Transverse colon (tissue), 4 donors: ENCODE measurements around the gene PPM1N. TPM values are rescaled to one million over a fixed set of nuclear protein-coding genes. Genes with fewer than 3 reads are reported as not detected.

ENCODE experiments used
- DNase-seq: peaks from one replicate; pipeline ENCODE4 v3.0.0-alpha.2; 2019
- H3K27ac ChIP-seq, 4 donors: fragments of 200-600 bp; sonication (generic); 2 replicates each; pipeline ENCODE4 v1.5.1; 2016 to 2018; ENCODE audit warnings: inconsistent platforms in 4 of 4
- H3K27me3 ChIP-seq: fragments of 200-600 bp; sonication (generic); 2 replicates; pipeline ENCODE4 v1.5.1; 2017; ENCODE audit warnings: inconsistent platforms
- H3K36me3 ChIP-seq, 4 donors: fragments of 200-600 bp; sonication (generic); 2 replicates each; pipeline ENCODE4 v1.5.1; 2017 to 2019; ENCODE audit warnings: inconsistent platforms in 4 of 4
- H3K4me1 ChIP-seq, 4 donors: fragments of 200-600 bp; sonication (generic); 2 replicates each; pipeline ENCODE4 v1.5.1; 2017 to 2020; ENCODE audit warnings: inconsistent platforms in 4 of 4
- H3K4me3 ChIP-seq, 4 donors: fragments of 200-600 bp; sonication (generic); 1 replicate in 1 of 4; 2 replicates in 3 of 4; pipeline versions ENCODE4 v1.5.1 to v1.6.1; 2017 to 2019; ENCODE audit warnings: inconsistent platforms in 4 of 4
- H3K9me3 ChIP-seq, 2 donors: fragments of 200-600 bp; sonication (generic); 2 replicates each; pipeline ENCODE4 v1.5.1; 2017 to 2019; ENCODE audit warnings: inconsistent platforms in 2 of 2
- EP300 ChIP-seq: sonication (generic); formaldehyde crosslinking; IDR thresholded peaks from one replicate; pipeline ENCODE4 v1.6.1; 2017; ENCODE audit warnings: antibody characterized with exemption, low read depth
- POLR2A ChIP-seq: fragments of 450-650 bp; IDR thresholded peaks from one replicate; pipeline ENCODE4 v1.6.1; 2016; ENCODE audit warnings: antibody characterized with exemption, mild to moderate bottlenecking, moderate library complexity
- POLR2AphosphoS5 ChIP-seq, 3 donors: sonication (generic); formaldehyde crosslinking; IDR thresholded peaks; one replicate each; pipeline ENCODE4 v1.6.1; 2016; ENCODE audit warnings: antibody characterized with exemption in 3 of 3
- WGBS, 2 donors: methylation state at CpG; one replicate each; pipeline ENCODE4 v1.1.5; 2018; ENCODE audit warnings: low coverage in 1 of 2; 5-methylcytosine and 5-hydroxymethylcytosine counted together
- in situ Hi-C, 4 donors: fragments of 200-750 bp; cut with MboI; loops; one replicate each; pipeline versions ENCODE4 v1.15.0 to v1.15.1; 2017; ENCODE audit warnings: low sequenced_read_pairs in 3 of 4, low pct_ligation_motif_present in 1 of 4, low pct_unique_long_range_greater_than_20kb in 1 of 4
- intact Hi-C: fragments of 100-400 bp; cut with DNase I; formaldehyde crosslinking; loops from one replicate; pipeline ENCODE4 v1.15.1; 2023; ENCODE audit warnings: low total_unique reads
- total RNA-seq, 4 donors: library from RNA; depleted of rRNA; stranded (reverse); fragments of >200 nt; gene quantifications; one replicate each; pipeline ENCODE4 v1.1.0, GENCODE V29; 2016
- TF ChIP-seq, protein P1 (sequence below), 5 experiments: fragments of 200-600 bp in 3 of 5; fragments of 450-650 bp in 2 of 5; sonication (generic) in 3 of 5; IDR thresholded peaks; 1 replicate in 2 of 5; 2 replicates in 3 of 5; pipeline ENCODE4 v1.5.1; 2016 to 2017; ENCODE audit warnings: antibody characterized with exemption in 5 of 5, inconsistent platforms in 3 of 5, mild to moderate bottlenecking in 2 of 5, moderate library complexity in 1 of 5

PPM1N gene
- total RNA-seq, 4 donors from 2014 or later = 1.00 to 4.3 (median 1.4) TPM; not detected in 1

DNA sequence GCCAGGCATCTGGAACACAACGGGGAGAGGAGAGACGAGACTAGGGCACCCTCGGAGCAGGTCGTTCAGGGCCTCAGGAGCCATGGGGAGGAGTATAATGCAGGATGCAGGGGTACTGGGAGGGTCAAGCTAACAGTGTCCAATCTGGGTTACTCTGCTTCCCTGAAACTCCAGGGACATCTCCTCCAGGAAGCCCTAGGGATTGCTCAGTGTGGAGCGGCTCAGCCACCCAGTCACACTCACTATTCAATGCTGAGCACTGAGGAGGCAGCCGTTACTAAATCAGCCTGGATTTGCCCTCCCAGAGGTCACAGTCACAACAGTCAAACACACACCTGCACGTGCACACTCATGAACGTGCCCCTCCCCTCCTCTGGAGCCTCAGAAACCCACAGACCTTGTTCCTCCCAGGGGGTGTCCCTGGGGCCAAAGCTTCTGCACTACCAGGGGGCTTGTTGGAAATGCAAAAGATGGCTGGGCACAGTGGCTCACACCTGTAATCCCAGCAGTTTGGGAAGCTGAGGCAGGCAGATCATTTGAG is 37.4 kb upstream of the PPM1N start:
- intact Hi-C loops = no loop called here
- TF ChIP-seq POLR2AphosphoS5 (IDR thresholded peaks at IDR 0.05) (no peak), EP300 (no peak), POLR2A (no peak)
- TF ChIP-seq, protein P1, sequence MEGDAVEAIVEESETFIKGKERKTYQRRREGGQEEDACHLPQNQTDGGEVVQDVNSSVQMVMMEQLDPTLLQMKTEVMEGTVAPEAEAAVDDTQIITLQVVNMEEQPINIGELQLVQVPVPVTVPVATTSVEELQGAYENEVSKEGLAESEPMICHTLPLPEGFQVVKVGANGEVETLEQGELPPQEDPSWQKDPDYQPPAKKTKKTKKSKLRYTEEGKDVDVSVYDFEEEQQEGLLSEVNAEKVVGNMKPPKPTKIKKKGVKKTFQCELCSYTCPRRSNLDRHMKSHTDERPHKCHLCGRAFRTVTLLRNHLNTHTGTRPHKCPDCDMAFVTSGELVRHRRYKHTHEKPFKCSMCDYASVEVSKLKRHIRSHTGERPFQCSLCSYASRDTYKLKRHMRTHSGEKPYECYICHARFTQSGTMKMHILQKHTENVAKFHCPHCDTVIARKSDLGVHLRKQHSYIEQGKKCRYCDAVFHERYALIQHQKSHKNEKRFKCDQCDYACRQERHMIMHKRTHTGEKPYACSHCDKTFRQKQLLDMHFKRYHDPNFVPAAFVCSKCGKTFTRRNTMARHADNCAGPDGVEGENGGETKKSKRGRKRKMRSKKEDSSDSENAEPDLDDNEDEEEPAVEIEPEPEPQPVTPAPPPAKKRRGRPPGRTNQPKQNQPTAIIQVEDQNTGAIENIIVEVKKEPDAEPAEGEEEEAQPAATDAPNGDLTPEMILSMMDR (IDR thresholded peaks at IDR 0.05) = no peak
- in situ Hi-C loops = no loop called here

DNA sequence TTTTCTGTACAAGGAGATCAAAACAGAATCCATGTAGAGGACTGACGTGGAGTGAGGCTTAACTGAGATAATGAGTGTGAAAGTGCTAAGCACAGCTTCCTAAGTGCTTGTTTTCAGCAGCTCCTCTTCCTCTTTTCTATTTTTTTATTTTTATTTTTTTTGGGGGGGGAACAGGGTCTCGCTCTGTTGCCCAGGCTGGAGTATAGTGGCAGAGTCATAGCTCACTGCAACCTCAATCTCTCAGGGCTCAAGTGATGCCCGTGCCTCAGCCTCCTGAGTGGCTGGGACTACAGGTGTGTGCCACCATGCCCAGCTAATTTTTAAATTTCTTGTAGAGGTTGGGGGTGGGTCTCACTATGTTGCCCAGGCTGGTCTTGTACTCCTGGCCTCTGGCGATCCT is 36.1 kb upstream of the PPM1N start:
- WGBS, 2 donors = 45 to 73% methylated on average over 3 to 4 of the region's 4 CpGs
- Histone ChIP-seq H3K27ac (no peak overlapping the region), H3K36me3 (no peaks in the 10 kb centered on the region), H3K4me1 (peaks cover 3 to 5% (median 3%) of the 10 kb centered on the region in 4 donors), H3K4me3 (no peak overlapping the region), H3K27me3 (no peaks in the 10 kb centered on the region), H3K9me3 (no peaks in the 10 kb centered on the region)
- no peak for DNase-seq
- TF ChIP-seq EP300 (no peak), POLR2A (no peak), POLR2AphosphoS5 (IDR thresholded peaks at IDR 0.05) (no peak)
- TF ChIP-seq, protein P1 (IDR thresholded peaks at IDR 0.05) = no peak
- in situ Hi-C loops (no loop called here), intact Hi-C loops (no loop called here)

More for the DNA sequence above, 37.4 kb upstream of the PPM1N start:
- Histone ChIP-seq H3K27me3 (no peaks in the 10 kb centered on the region), H3K36me3 (no peaks in the 10 kb centered on the region), H3K27ac (no peak overlapping the region), H3K4me3 (no peak overlapping the region), H3K9me3 (no peaks in the 10 kb centered on the region), H3K4me1 (peaks cover 6 to 7% (median 7%) of the 10 kb centered on the region in 4 donors)
- 42% methylated on average over 8 of the region's 8 CpGs; no CpG with 5 or more reads in 1 of the 2 donors for WGBS, 2 donors
- DNase-seq = no peak

DNA sequence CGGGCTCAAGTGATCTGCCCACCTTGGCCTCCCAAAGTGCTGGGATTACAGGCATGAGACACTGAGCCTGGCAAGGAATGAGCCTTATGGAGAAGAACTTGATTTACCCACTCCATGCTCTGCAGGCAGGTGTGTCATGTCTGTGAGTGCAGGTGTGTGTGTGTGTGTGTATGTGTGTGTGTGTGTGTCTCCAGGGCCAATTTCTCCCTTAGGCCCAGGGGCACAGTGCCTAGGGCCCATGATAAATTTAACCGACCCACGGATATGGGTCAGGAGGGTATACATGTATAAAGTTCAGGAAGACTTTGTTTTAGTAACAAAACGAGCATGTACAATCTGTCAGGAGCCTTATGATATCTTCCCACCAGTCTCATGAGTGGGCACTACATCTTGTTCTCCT is 35.0 kb upstream of the PPM1N start:
- Histone ChIP-seq H3K27me3 (no peaks in the 10 kb centered on the region), H3K4me3 (no peak overlapping the region), H3K36me3 (no peaks in the 10 kb centered on the region), H3K27ac (no peak overlapping the region), H3K4me1 (peaks cover 9 to 12% (median 9%) of the 10 kb centered on the region in 4 donors), H3K9me3 (no peaks in the 10 kb centered on the region)
- 64 to 80% methylated on average over 2 to 4 of the region's 4 CpGs for WGBS, 2 donors
- DNase-seq = no peak
- no peak for TF ChIP-seq POLR2AphosphoS5 (IDR thresholded peaks at IDR 0.05)
- no peak for TF ChIP-seq EP300
- TF ChIP-seq, protein P1 (IDR thresholded peaks at IDR 0.05) = no peak
- no peak for TF ChIP-seq POLR2A
- intact Hi-C loops = no loop called here
- in situ Hi-C loops = no loop called here

DNA sequence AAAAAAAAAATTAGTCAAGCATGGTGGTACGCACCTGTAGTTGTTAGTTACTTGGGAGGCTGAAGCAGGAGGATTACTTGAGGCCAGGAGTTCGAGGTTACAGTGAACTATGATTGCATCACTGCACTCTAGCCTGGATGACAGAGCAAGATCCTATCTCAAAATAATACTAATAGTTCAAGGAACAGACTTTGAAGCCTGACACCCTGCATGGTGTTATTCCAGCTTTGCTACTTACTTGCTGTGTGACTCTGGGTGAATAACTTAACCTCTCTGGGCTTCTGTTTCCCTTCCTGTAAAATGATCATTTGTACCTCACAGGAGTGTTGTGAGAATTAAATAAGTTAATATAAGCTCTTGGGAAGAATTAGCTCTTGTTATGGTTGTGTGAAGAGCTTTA is 34.0 kb upstream of the PPM1N start:
- Histone ChIP-seq H3K4me3 (no peak overlapping the region), H3K9me3 (no peaks in the 10 kb centered on the region), H3K27ac (no peak overlapping the region), H3K27me3 (no peaks in the 10 kb centered on the region), H3K4me1 (peaks cover 15 to 17% (median 16%) of the 10 kb centered on the region in 4 donors), H3K36me3 (no peaks in the 10 kb centered on the region)
- intact Hi-C loops = no loop called here
- TF ChIP-seq POLR2AphosphoS5 (IDR thresholded peaks at IDR 0.05) = no peak
- TF ChIP-seq EP300 = no peak
- WGBS, 2 donors = 79 to 82% methylated on average over 2 of the region's 2 CpGs
- no peak for DNase-seq
- in situ Hi-C loops = no loop called here
